DND-41 (cell line): ENCODE data around the gene ACOXL.

ENCODE experiments used
- ATAC-seq: fragments of 200-7000 bp; cut with Tn5 transposase; 3 replicates; pipeline ENCODE4 v1.9.1; 2021; ENCODE audit warnings: low read depth; ENCODE audit not compliant: insufficient read depth
- DNase-seq: peaks from one replicate; pipeline ENCODE4 v3.0.0-alpha.2; 2020
- H2AFZ ChIP-seq: 2 replicates; pipeline ENCODE4 v1.6.0; 2012; ENCODE audit warnings: low read depth, low read length
- H3K27ac ChIP-seq: 2 replicates; pipeline ENCODE4 v1.5.1; 2012; ENCODE audit warnings: low read length, inconsistent platforms
- H3K27me3 ChIP-seq: fragments of 200-600 bp; sonication (generic); 2 replicates; pipeline ENCODE4 v1.6.0; 2012; ENCODE audit warnings: low read length, mild to moderate bottlenecking, inconsistent platforms; ENCODE audit not compliant: insufficient read depth, poor library complexity
- H3K36me3 ChIP-seq: 2 replicates; pipeline ENCODE4 v1.5.1; 2012; ENCODE audit warnings: low read length, inconsistent platforms; ENCODE audit not compliant: insufficient read depth
- H3K4me1 ChIP-seq: 2 replicates; pipeline ENCODE4 v1.5.1; 2012; ENCODE audit warnings: mild to moderate bottlenecking, low read length; ENCODE audit not compliant: insufficient read depth
- H3K4me2 ChIP-seq: 2 replicates; pipeline ENCODE4 v1.6.0; 2012; ENCODE audit warnings: mild to moderate bottlenecking, moderate library complexity, low read length, inconsistent platforms; ENCODE audit not compliant: insufficient read depth
- H3K4me3 ChIP-seq, 2 experiments: fragments of 200-600 bp in 1 of 2; shearing (Covaris generic) in 1 of 2; 2 replicates each; pipeline ENCODE4 v1.5.1; 2012 to 2016; ENCODE audit warnings: inconsistent platforms in 2 of 2, low read length in 2 of 2, mild to moderate bottlenecking in 2 of 2, low read depth in 1 of 2, moderate library complexity in 1 of 2
- H3K79me2 ChIP-seq: 2 replicates; pipeline ENCODE4 v1.6.0; 2012; ENCODE audit warnings: low read length, inconsistent platforms; ENCODE audit not compliant: insufficient read depth
- H3K9ac ChIP-seq: 2 replicates; pipeline ENCODE4 v1.6.0; 2012; ENCODE audit warnings: low read depth, mild to moderate bottlenecking, inconsistent platforms, low read length, moderate library complexity
- H3K9me3 ChIP-seq: 2 replicates; pipeline ENCODE4 v1.5.1; 2012; ENCODE audit warnings: low read length, moderate library complexity, mild to moderate bottlenecking, inconsistent platforms; ENCODE audit not compliant: insufficient read depth, severe bottlenecking
- H4K20me1 ChIP-seq: 2 replicates; pipeline ENCODE4 v1.6.0; 2012; ENCODE audit warnings: low read length; ENCODE audit not compliant: insufficient read depth
- EZH2 ChIP-seq: IDR thresholded peaks from 3 replicates; pipeline ENCODE4 v1.6.1; 2012; ENCODE audit warnings: borderline replicate concordance, low read depth, mild to moderate bottlenecking, moderate library complexity, low read length, inconsistent platforms; ENCODE audit not compliant: severe bottlenecking
- TF ChIP-seq, protein P1 (sequence below): IDR thresholded peaks from 2 replicates; pipeline ENCODE4 v1.5.1; 2012; ENCODE audit warnings: borderline replicate concordance, low read length, moderate library complexity, mild to moderate bottlenecking; ENCODE audit not compliant: poor library complexity, severe bottlenecking; ENCODE audit errors: extremely low read depth

ACOXL gene

GRCh38 chr2:110881908-110882307 is 149.5 kb downstream of the ACOXL start:
- no peak overlapping the region for H3K4me2 ChIP-seq
- H3K4me3 ChIP-seq: no peak overlapping the region
- no peaks in the 10 kb centered on the region for H3K79me2 ChIP-seq
- H3K9ac ChIP-seq: no peak overlapping the region
- no peak overlapping the region for H3K27ac ChIP-seq
- H2AFZ ChIP-seq: no peak overlapping the region
- H4K20me1 ChIP-seq: no peaks in the 10 kb centered on the region
- H3K9me3 ChIP-seq: no peaks in the 10 kb centered on the region
- TF ChIP-seq, protein P1, sequence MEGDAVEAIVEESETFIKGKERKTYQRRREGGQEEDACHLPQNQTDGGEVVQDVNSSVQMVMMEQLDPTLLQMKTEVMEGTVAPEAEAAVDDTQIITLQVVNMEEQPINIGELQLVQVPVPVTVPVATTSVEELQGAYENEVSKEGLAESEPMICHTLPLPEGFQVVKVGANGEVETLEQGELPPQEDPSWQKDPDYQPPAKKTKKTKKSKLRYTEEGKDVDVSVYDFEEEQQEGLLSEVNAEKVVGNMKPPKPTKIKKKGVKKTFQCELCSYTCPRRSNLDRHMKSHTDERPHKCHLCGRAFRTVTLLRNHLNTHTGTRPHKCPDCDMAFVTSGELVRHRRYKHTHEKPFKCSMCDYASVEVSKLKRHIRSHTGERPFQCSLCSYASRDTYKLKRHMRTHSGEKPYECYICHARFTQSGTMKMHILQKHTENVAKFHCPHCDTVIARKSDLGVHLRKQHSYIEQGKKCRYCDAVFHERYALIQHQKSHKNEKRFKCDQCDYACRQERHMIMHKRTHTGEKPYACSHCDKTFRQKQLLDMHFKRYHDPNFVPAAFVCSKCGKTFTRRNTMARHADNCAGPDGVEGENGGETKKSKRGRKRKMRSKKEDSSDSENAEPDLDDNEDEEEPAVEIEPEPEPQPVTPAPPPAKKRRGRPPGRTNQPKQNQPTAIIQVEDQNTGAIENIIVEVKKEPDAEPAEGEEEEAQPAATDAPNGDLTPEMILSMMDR: no peak
- TF ChIP-seq EZH2: no peak
- H3K36me3 ChIP-seq: no peaks in the 10 kb centered on the region
- H3K4me1 ChIP-seq: peaks cover 9% of the 10 kb centered on the region
- no peak for ATAC-seq
- no peak for DNase-seq
- no peaks in the 10 kb centered on the region for H3K27me3 ChIP-seq

- Histone ChIP-seq H3K9ac (no peak overlapping the region), H3K4me1 (no peaks in the 10 kb centered on the region)
Measured at GRCh38 chr2:110883406-110883805, 151.0 kb downstream of the ACOXL start.

GRCh38 chr2:110885256-110885655 is 152.9 kb downstream of the ACOXL start:
- Histone ChIP-seq H3K79me2 (no peaks in the 10 kb centered on the region), H3K4me1 (no peaks in the 10 kb centered on the region), H3K4me2 (no peak overlapping the region), H3K4me3 (no peak overlapping the region), H4K20me1 (no peaks in the 10 kb centered on the region), H2AFZ (no peak overlapping the region), H3K27ac (no peak overlapping the region), H3K9me3 (peaks cover under 1% of the 10 kb centered on the region), H3K27me3 (no peaks in the 10 kb centered on the region), H3K9ac (no peak overlapping the region), H3K36me3 (no peaks in the 10 kb centered on the region)
- no peak for ATAC-seq
- TF ChIP-seq, protein P1: no peak
- no peak for TF ChIP-seq EZH2
- DNase-seq: no peak

More at GRCh38 chr2:110883406-110883805, 151.0 kb downstream of the ACOXL start:
- no peaks in the 10 kb centered on the region for H3K79me2 ChIP-seq
- TF ChIP-seq, protein P1: no peak
- no peak for TF ChIP-seq EZH2
- no peaks in the 10 kb centered on the region for H3K9me3 ChIP-seq
- H3K27ac ChIP-seq: no peak overlapping the region
- H2AFZ ChIP-seq: no peak overlapping the region
- H3K36me3 ChIP-seq: no peaks in the 10 kb centered on the region
- no peak for DNase-seq
- H3K4me3 ChIP-seq: no peak overlapping the region
- H3K4me2 ChIP-seq: no peak overlapping the region
- ATAC-seq: no peak
- no peaks in the 10 kb centered on the region for H3K27me3 ChIP-seq
- H4K20me1 ChIP-seq: no peaks in the 10 kb centered on the region
